ENCODE results near the gene PKDREJ.

GRCh38 chr22:46250035-46250782 is 12.9 kb downstream of the PKDREJ start, which contains the start of gene CDPF1:
- peak; percentile 50; the same call in 1 of the 2 replicates for TF ChIP-seq POLR2A (IDR thresholded peaks at IDR 0.05; ENCODE audit: low read depth, low read length)
- TF ChIP-seq CTCF (conservative IDR thresholded peaks at IDR 0.05; ENCODE audit: low read depth, low read length), result 0 out of 2 replicates have a peak, but pooled peaks have one; percentile 1
- no peak for TF ChIP-seq SMC3 (IDR thresholded peaks at IDR 0.05; ENCODE audit: low read depth, low read length)
- no peak for TF ChIP-seq RAD21 (IDR thresholded peaks at IDR 0.05; ENCODE audit: low read length)
- peak; percentile 36; the same call in 1 of the 2 replicates for TF ChIP-seq MAZ (IDR thresholded peaks at IDR 0.05; ENCODE audit: borderline replicate concordance, low read depth, low read length)
- peak; percentile 39; the same call in 1 of the 2 replicates for TF ChIP-seq BHLHE40 (IDR thresholded peaks at IDR 0.05; ENCODE audit: low read depth, low read length)
- TF ChIP-seq, protein P1, sequence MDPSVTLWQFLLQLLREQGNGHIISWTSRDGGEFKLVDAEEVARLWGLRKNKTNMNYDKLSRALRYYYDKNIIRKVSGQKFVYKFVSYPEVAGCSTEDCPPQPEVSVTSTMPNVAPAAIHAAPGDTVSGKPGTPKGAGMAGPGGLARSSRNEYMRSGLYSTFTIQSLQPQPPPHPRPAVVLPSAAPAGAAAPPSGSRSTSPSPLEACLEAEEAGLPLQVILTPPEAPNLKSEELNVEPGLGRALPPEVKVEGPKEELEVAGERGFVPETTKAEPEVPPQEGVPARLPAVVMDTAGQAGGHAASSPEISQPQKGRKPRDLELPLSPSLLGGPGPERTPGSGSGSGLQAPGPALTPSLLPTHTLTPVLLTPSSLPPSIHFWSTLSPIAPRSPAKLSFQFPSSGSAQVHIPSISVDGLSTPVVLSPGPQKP (IDR thresholded peaks at IDR 0.05; ENCODE audit: borderline replicate concordance, low read depth, low read length), result no peak
- no peak for TF ChIP-seq MAFK (IDR thresholded peaks at IDR 0.05; ENCODE audit: low read depth, low read length)
- TF ChIP-seq CHD1 (IDR thresholded peaks at IDR 0.05; ENCODE audit: low read depth, low read length), result no peak
- no peak for TF ChIP-seq NFE2L2 (IDR thresholded peaks at IDR 0.05; ENCODE audit: low read depth, low read length)
- TF ChIP-seq RCOR1 (IDR thresholded peaks at IDR 0.05; ENCODE audit: insufficient replicate concordance, low read length), result no peak
- TF ChIP-seq, protein P2, sequence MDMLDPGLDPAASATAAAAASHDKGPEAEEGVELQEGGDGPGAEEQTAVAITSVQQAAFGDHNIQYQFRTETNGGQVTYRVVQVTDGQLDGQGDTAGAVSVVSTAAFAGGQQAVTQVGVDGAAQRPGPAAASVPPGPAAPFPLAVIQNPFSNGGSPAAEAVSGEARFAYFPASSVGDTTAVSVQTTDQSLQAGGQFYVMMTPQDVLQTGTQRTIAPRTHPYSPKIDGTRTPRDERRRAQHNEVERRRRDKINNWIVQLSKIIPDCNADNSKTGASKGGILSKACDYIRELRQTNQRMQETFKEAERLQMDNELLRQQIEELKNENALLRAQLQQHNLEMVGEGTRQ (IDR thresholded peaks at IDR 0.05; ENCODE audit: low read depth, low read length), result no peak
- TF ChIP-seq MXI1 (IDR thresholded peaks at IDR 0.05; ENCODE audit: borderline replicate concordance, low read depth, low read length), result peak; percentile 37
- TF ChIP-seq FOS (IDR thresholded peaks at IDR 0.05; ENCODE audit: low read depth, low read length), result no peak
